NCI-H2196 (cell line): ENCODE data around the gene PTGFRN.

Source experiments
- DNase-seq: peaks from one replicate; lab custom pipeline; 2025; ENCODE audit not compliant: unreplicated experiment; lab: John Stamatoyannopoulos, UW

The PTGFRN gene

GRCh38 chr1:117030271-117030877 is 120.7 kb downstream of the PTGFRN start:
- DNase-seq: no peak

GRCh38 chr1:117032266-117032665 is 122.5 kb downstream of the PTGFRN start:
- no peak for DNase-seq

- DNase-seq: no peak
Observed at GRCh38 chr1:117032681-117033539, 123.2 kb downstream of the PTGFRN start.

DNA sequence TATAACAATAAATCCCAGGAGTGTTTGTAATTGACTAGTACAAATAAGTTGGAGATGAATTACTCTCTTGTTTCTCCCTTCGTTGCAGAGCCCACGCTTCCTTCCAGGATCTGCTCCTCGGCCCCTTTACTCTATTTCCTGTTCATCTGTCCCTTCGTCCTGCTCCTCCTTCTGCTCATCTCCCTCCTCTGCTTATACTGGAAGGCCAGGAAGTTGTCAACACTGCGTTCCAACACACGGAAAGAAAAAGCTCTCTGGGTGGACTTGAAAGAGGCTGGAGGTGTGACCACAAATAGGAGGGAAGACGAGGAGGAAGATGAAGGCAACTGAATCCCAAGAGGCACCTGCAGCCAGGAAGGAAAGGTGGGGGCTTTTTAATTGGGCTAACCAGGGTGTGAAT is 124.1 kb downstream of the PTGFRN start:
- DNase-seq: no peak

DNA sequence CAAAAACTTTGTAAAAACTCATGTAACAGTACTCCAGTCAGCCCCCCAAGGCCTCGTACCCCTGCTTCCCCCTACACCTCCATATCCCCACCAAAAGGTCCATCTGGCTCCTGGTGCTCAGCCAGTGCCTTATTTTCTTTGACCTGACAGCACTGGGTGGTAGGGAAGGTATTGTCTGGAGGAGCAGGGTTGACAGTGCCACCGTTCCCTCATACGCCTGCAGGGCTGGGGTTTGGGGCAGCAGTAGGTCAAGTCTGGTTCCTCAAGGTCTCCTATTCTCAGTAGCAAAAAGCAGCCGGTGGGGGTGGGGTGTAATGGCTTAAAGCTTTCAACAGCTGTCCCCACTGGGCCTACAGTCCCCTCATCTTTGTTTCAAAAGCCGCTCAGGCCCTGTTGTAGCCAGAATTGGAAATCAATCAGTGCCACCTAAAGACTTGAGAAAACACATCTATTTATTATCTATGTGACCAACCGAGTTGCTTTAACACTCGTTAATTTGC is 125.1 kb downstream of the PTGFRN start:
- DNase-seq: no peak

GRCh38 chr1:117036018-117036461 is 126.3 kb downstream of the PTGFRN start:
- DNase-seq: no peak

DNA sequence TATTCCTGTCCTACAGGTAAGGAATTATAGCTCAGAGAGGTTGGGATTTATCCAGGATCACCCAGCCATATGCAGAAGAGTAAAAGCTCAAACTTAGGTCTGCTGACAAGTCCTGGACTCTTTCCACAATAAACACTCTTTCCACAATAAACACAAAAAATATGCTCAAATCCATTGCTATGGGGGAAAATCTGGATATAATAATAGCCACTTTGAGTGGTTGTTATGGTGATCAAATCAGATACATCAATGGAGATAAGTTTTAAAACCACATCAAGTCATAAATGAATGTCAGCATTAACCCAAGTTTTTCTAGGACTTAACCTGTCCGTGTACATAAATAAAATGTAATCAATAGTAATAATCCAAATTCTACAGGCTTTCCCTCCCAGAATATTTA is 128.1 kb downstream of the PTGFRN start:
- DNase-seq: no peak

DNA sequence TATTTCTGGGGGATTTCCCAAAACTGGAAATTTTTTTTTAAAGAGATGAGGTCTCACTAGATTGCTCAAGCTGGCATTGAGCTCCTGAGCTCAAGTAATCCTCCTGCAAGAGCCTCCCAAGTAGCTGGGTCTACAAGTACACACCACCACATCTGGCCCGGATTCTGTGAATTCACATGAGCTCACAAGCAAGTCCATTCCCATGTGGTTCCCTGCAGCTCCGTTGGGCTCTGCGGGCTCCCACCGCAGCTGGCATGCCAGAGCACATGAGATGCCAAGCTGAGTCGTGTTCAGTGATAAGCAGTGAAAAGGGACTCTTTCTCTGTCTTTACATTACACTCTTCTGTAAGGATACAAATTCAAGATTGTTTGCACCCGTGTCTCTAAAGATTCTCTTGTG is 128.5 kb downstream of the PTGFRN start:
- DNase-seq: no peak
